CD4-positive, alpha-beta T cell (primary cell): Measurements from ENCODE around the gene DNAJC6. TPM values are rescaled to one million over a fixed set of nuclear protein-coding genes. Genes with fewer than 3 reads are reported as not detected.

Source experiments
- ATAC-seq: fragments of 200-7000 bp; cut with Tn5 transposase; one replicate; pipeline ENCODE4 v1.10.0; 2022; ENCODE audit warnings: mild to moderate bottlenecking; ENCODE audit not compliant: poor library complexity
- CTCF ChIA-PET: fragments of 350-600 bp; sonication (Branson Sonifier 250); formaldehyde crosslinking; loops from one replicate; lab custom pipeline; 2021; ENCODE audit warnings: antibody characterized with exemption, inconsistent platforms; lab: Charles Lee
- POLR2A ChIA-PET: fragments of 350-600 bp; sonication (Branson Sonifier 250); formaldehyde crosslinking; loops from one replicate; lab custom pipeline; 2021; ENCODE audit warnings: antibody characterized with exemption, inconsistent platforms; lab: Charles Lee
- DNase-seq, 14 experiments: peaks; one replicate each; pipeline ENCODE4 v3.0.0-alpha.2; 2013 to 2020; ENCODE audit warnings: mixed read lengths in 2 of 14
- H3K27ac ChIP-seq, 2 donors: one replicate each; pipeline versions ENCODE4 v1.5.1 to v1.7.0; 2013; ENCODE audit warnings: low read length in 2 of 2, low read depth in 1 of 2, mild to moderate bottlenecking in 1 of 2
- H3K27me3 ChIP-seq, 2 experiments: 1 replicate in 1 of 2; 2 replicates in 1 of 2; pipeline versions ENCODE4 v1.6.1 to v1.7.0; 2013; ENCODE audit warnings: low read length in 2 of 2, control low read depth in 1 of 2, mild to moderate bottlenecking in 1 of 2, moderate library complexity in 1 of 2; ENCODE audit not compliant: insufficient read depth in 2 of 2, control insufficient read depth in 1 of 2
- H3K36me3 ChIP-seq: one replicate; pipeline ENCODE4 v1.6.1; 2013; ENCODE audit warnings: low read length, control low read depth; ENCODE audit not compliant: insufficient read depth
- H3K4me1 ChIP-seq: one replicate; pipeline ENCODE4 v1.6.1; 2013; ENCODE audit warnings: low read length, control low read depth; ENCODE audit not compliant: insufficient read depth
- H3K4me3 ChIP-seq: one replicate; pipeline ENCODE4 v1.5.1; 2013; ENCODE audit warnings: mild to moderate bottlenecking, low read length, moderate library complexity
- H3K9me3 ChIP-seq, 2 experiments: 1 replicate in 1 of 2; 2 replicates in 1 of 2; pipeline versions ENCODE4 v1.6.1 to v1.7.0; 2013; ENCODE audit warnings: low read length in 2 of 2, mild to moderate bottlenecking in 2 of 2, control low read depth in 1 of 2, moderate library complexity in 1 of 2; ENCODE audit not compliant: control insufficient read depth in 1 of 2, insufficient read depth in 1 of 2
- H3K27ac Mint-ChIP-seq: one replicate; pipeline ENCODE4 v1.8.0; 2020; ENCODE audit warnings: mixed read lengths
- H3K27me3 Mint-ChIP-seq: one replicate; pipeline ENCODE4 v1.8.0; 2021; ENCODE audit warnings: mixed read lengths
- H3K36me3 Mint-ChIP-seq: one replicate; pipeline ENCODE4 v1.8.0; 2021; ENCODE audit warnings: low read depth, mixed read lengths
- H3K4me1 Mint-ChIP-seq: one replicate; pipeline ENCODE4 v1.8.0; 2021; ENCODE audit warnings: low read depth, mixed read lengths
- H3K4me3 Mint-ChIP-seq: one replicate; pipeline ENCODE4 v1.8.0; 2020; ENCODE audit warnings: mild to moderate bottlenecking, mixed read lengths
- H3K9me3 Mint-ChIP-seq: one replicate; pipeline ENCODE4 v1.8.0; 2020; ENCODE audit warnings: mixed read lengths
- intact Hi-C, 2 experiments: fragments of 100-400 bp; cut with DNase I in 1 of 2; cut with micrococcal nuclease in 1 of 2; formaldehyde crosslinking; loops; one replicate each; pipeline versions ENCODE4 v1.15.1 to v1.9.0; 2023 to 2025; cut with DNase I, micrococcal nuclease
- total RNA-seq, 174 experiments: library from RNA in 2 of 174; stranded (reverse) in 2 of 174; gene quantifications; one replicate each; pipeline ENCODE4 v1.2.3 and lab custom pipeline; 2021 to 2026
- TF ChIP-seq, protein P1 (sequence below): fragments of 200-600 bp; IDR thresholded peaks from one replicate; pipeline ENCODE4 v1.8.0; 2022; ENCODE audit warnings: antibody characterized with exemption, mild to moderate bottlenecking

Gene DNAJC6
- total RNA-seq, 2 experiments from 2014 or later, result 2.4 to 2.5 TPM

DNA sequence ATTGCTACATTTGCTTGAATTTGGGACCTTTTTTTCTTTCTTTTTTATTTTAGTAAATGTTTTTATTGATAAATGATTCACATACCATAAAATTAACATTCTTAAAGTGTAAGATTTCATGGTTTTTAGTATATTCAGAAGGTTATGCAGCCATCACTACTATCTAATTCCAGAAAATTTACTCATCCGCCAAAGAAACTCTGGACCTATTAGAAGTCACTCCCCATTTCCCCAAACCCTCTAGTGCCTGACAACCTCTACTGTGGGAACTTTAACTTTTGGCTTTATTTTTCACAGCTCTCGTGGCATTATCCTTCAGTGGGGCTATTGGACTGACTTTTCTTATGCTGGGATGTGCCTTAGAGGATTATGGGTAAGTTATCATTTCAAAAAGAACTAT is 115.7 kb downstream of the DNAJC6 start:
- ChIA-PET POLR2A (no interaction called here), CTCF (no interaction called here)
- TF ChIP-seq, protein P1, sequence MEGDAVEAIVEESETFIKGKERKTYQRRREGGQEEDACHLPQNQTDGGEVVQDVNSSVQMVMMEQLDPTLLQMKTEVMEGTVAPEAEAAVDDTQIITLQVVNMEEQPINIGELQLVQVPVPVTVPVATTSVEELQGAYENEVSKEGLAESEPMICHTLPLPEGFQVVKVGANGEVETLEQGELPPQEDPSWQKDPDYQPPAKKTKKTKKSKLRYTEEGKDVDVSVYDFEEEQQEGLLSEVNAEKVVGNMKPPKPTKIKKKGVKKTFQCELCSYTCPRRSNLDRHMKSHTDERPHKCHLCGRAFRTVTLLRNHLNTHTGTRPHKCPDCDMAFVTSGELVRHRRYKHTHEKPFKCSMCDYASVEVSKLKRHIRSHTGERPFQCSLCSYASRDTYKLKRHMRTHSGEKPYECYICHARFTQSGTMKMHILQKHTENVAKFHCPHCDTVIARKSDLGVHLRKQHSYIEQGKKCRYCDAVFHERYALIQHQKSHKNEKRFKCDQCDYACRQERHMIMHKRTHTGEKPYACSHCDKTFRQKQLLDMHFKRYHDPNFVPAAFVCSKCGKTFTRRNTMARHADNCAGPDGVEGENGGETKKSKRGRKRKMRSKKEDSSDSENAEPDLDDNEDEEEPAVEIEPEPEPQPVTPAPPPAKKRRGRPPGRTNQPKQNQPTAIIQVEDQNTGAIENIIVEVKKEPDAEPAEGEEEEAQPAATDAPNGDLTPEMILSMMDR, result no peak
- no peak overlapping the region for H3K27ac Mint-ChIP-seq
- Histone ChIP-seq H3K27me3 (no peaks in the 10 kb centered on the region), H3K4me1 (peaks cover 18% of the 10 kb centered on the region), H3K36me3 (peaks cover 20% of the 10 kb centered on the region), H3K9me3 (no peaks in the 10 kb centered on the region), H3K4me3 (no peak overlapping the region), H3K27ac (no peak overlapping the region)
- H3K4me3 Mint-ChIP-seq, result no peak overlapping the region
- H3K27me3 Mint-ChIP-seq, result no peaks in the 10 kb centered on the region
- intact Hi-C loops, result loop anchor here (5.0 to 10.0 kb wide), 2 partner anchors 1022 to 1510 kb away; no protein-coding TSS in a partner anchor
- ATAC-seq, result no peak
- no peaks in the 10 kb centered on the region for H3K9me3 Mint-ChIP-seq
- peaks cover 38% of the 10 kb centered on the region for H3K36me3 Mint-ChIP-seq
- DNase-seq, result no peak
- H3K4me1 Mint-ChIP-seq, result peaks cover 12% of the 10 kb centered on the region

DNA sequence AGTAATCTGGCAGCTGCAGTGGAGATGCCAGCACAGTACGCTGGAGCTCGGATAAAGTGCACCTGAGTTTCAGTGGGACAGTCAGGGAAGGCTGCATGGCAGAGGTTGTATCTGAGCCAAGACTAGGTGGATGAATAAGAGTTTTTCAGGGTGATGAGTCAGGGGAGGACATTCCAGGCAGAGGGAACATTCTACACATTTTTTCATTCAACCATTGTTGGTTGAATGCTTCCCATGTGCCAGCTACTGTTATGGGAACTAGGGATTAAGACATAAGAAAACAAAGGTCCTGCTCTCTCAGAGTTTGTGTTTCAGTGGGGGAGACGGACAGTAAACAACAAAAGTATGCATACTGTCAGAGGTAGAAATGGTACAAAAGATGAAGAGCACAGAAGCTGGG is 116.4 kb downstream of the DNAJC6 start:
- TF ChIP-seq, protein P1, result no peak
- ATAC-seq, result no peak
- Histone ChIP-seq H3K4me3 (no peak overlapping the region), H3K4me1 (peaks cover 18% of the 10 kb centered on the region), H3K36me3 (peaks cover 23% of the 10 kb centered on the region), H3K27me3 (no peaks in the 10 kb centered on the region), H3K27ac (no peak overlapping the region), H3K9me3 (no peaks in the 10 kb centered on the region)
- no peaks in the 10 kb centered on the region for H3K9me3 Mint-ChIP-seq
- peaks cover 42% of the 10 kb centered on the region for H3K36me3 Mint-ChIP-seq
- H3K4me3 Mint-ChIP-seq, result no peak overlapping the region
- POLR2A ChIA-PET, result no interaction called here
- CTCF ChIA-PET, result no interaction called here
- H3K27ac Mint-ChIP-seq, result no peak overlapping the region
- DNase-seq, result no peak
- intact Hi-C loops, result loop anchor here (5.0 to 10.0 kb wide), 2 partner anchors 1022 to 1509 kb away; no protein-coding TSS in a partner anchor
- no peaks in the 10 kb centered on the region for H3K27me3 Mint-ChIP-seq
- peaks cover 10% of the 10 kb centered on the region for H3K4me1 Mint-ChIP-seq

DNA sequence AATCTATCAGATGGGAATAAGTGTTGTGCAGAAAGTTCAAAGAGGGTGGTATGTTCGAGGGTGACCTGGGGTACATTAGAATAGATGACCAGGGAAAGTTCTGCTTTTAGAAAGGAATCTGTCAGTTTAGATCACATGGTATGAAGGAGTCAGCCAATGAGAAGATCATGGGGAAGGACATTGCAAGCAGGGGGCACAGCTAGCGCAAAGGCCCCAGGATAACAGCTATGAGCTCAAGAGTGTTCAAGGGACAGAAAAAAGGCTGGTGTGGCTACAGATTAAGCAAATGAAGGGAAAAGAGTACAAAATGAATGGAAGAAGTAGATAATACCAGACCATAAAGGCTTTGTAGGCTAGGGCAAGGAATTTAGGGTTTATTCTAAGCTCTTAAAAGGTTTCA is 119.7 kb downstream of the DNAJC6 start:
- Histone ChIP-seq H3K4me1 (no peaks in the 10 kb centered on the region), H3K4me3 (no peak overlapping the region), H3K27ac (no peak overlapping the region), H3K36me3 (peaks cover 31% of the 10 kb centered on the region), H3K27me3 (no peaks in the 10 kb centered on the region), H3K9me3 (no peaks in the 10 kb centered on the region)
- Mint-ChIP-seq H3K4me3 (no peak overlapping the region), H3K27me3 (no peaks in the 10 kb centered on the region), H3K36me3 (peaks cover 58% of the 10 kb centered on the region), H3K9me3 (no peaks in the 10 kb centered on the region), H3K4me1 (peaks cover 15% of the 10 kb centered on the region), H3K27ac (no peak overlapping the region)
- intact Hi-C loops, result loop anchor here (5.0 to 10.0 kb wide), 2 partner anchors 1018 to 1506 kb away; no protein-coding TSS in a partner anchor
- TF ChIP-seq, protein P1, result no peak
- CTCF ChIA-PET, result no interaction called here
- POLR2A ChIA-PET, result interaction anchor here (0.7 to 1.0 kb wide), 2 partner anchors 9 to 12 kb away, joined by 3 to 4 read pairs; partner anchors contain the start of genes LEPR and LEPROT
- DNase-seq (no peak), ATAC-seq (no peak)
